Fibroblast of lung (primary cell): ENCODE data around the gene XPC. TPM values are rescaled to one million over a fixed set of nuclear protein-coding genes. Genes with fewer than 3 reads are reported as not detected.
A peak's percentile ranks its signal among the peaks of the same experiment; 100 is the strongest.

Source experiments
- DNase-seq, 2 donors: peaks; one replicate each; pipeline versions ENCODE4 v3.0.0 to v3.0.0-alpha.2; 2010; ENCODE audit warnings: low read depth in 2 of 2
- H2AFZ ChIP-seq: 2 replicates; pipeline ENCODE4 v1.5.1; 2012; ENCODE audit warnings: low read length, control low read depth, inconsistent platforms
- H3K27ac ChIP-seq: 2 replicates; pipeline ENCODE4 v1.5.1; 2011; ENCODE audit warnings: low read length, control low read depth; ENCODE audit not compliant: insufficient read depth
- H3K27me3 ChIP-seq: 2 replicates; pipeline ENCODE4 v1.5.1; 2011; ENCODE audit warnings: mild to moderate bottlenecking, low read length; ENCODE audit not compliant: control insufficient read depth, insufficient read depth
- H3K36me3 ChIP-seq: 2 replicates; pipeline ENCODE4 v1.5.1; 2011; ENCODE audit warnings: low read length; ENCODE audit not compliant: control insufficient read depth, insufficient read depth
- H3K4me1 ChIP-seq: 2 replicates; pipeline ENCODE4 v1.5.1; 2011; ENCODE audit warnings: low read length; ENCODE audit not compliant: control insufficient read depth, insufficient read depth; ENCODE audit errors: extremely low read depth
- H3K4me2 ChIP-seq: 2 replicates; pipeline ENCODE4 v1.5.1; 2011; ENCODE audit warnings: low read length, control low read depth; ENCODE audit not compliant: insufficient read depth; ENCODE audit errors: extremely low read depth
- H3K4me3 ChIP-seq, 4 experiments: fragments of 200-600 bp in 1 of 4; sonication (generic) in 1 of 4; replicated peaks in 1 of 4; 2 replicates each; pipeline ENCODE4 v1.5.1; 2011 to 2016; ENCODE audit warnings: low read length in 4 of 4, low read depth in 3 of 4, mild to moderate bottlenecking in 3 of 4, control low read depth in 2 of 4, inconsistent platforms in 1 of 4, mixed read lengths in 1 of 4; ENCODE audit not compliant: insufficient read depth in 1 of 4; ENCODE audit errors: control extremely low read depth in 1 of 4
- H3K79me2 ChIP-seq: 2 replicates; pipeline ENCODE4 v1.5.1; 2012; ENCODE audit warnings: mild to moderate bottlenecking, low read length, inconsistent platforms; ENCODE audit not compliant: control insufficient read depth, insufficient read depth
- H3K9ac ChIP-seq: 2 replicates; pipeline ENCODE4 v1.5.1; 2011; ENCODE audit warnings: mild to moderate bottlenecking, low read length, control low read depth; ENCODE audit not compliant: insufficient read depth
- H3K9me3 ChIP-seq: 2 replicates; pipeline ENCODE4 v1.5.1; 2012; ENCODE audit warnings: low read depth, low read length; ENCODE audit not compliant: control insufficient read depth, insufficient read depth
- H4K20me1 ChIP-seq: 2 replicates; pipeline ENCODE4 v1.5.1; 2011; ENCODE audit warnings: low read length; ENCODE audit not compliant: control insufficient read depth, insufficient read depth; ENCODE audit errors: extremely low read depth
- CTCF ChIP-seq, 2 donors: IDR thresholded peaks in 1 of 2; conservative IDR thresholded peaks in 1 of 2; 1 replicate in 1 of 2; 2 replicates in 1 of 2; pipeline ENCODE4 v1.5.1; 2011 to 2012; ENCODE audit warnings: low read length in 2 of 2, control low read depth in 1 of 2, inconsistent platforms in 1 of 2, low read depth in 1 of 2, mild to moderate bottlenecking in 1 of 2
- EZH2 ChIP-seq: IDR thresholded peaks from 2 replicates; pipeline ENCODE4 v1.5.1; 2012; ENCODE audit warnings: low read length, control low read depth, mild to moderate bottlenecking; ENCODE audit errors: missing control alignments
- polyA plus RNA-seq, 2 donors: library from polyadenylated mRNA; depleted of rRNA in 1 of 2; stranded (reverse) in 1 of 2; unstranded in 1 of 2; fragments of >200 nt; gene quantifications; 2 replicates each; pipeline ENCODE4 v1.2.1, GENCODE V29; 2011 to 2012; ENCODE audit warnings: missing spikeins in 1 of 2
- total RNA-seq: library from RNA; depleted of rRNA; stranded (reverse); fragments of >200 nt; gene quantifications from 2 replicates; pipeline ENCODE4 v1.2.1, GENCODE V29; 2014

XPC gene
- total and polyA plus RNA-seq, 2 donors (not counting 1 experiment from before 2014, with no cell fraction given), result 18.4 to 95.6 TPM

- TF ChIP-seq CTCF (conservative IDR thresholded peaks at IDR 0.05 in 1 of 2, IDR thresholded peaks at IDR 0.05 in 1 of 2; ENCODE audit: low read depth in 1 of 2, low read length in 2 of 2), result no peak
- no peak for TF ChIP-seq EZH2
- no peaks in the 10 kb centered on the region for H3K9me3 ChIP-seq
- H4K20me1 ChIP-seq, result no peaks in the 10 kb centered on the region
- H3K79me2 ChIP-seq, result no peaks in the 10 kb centered on the region
- H2AFZ ChIP-seq, result peak overlapping the region; percentile 34
- H3K27ac ChIP-seq, result no peak overlapping the region
- H3K9ac ChIP-seq, result no peak overlapping the region
- no peaks in the 10 kb centered on the region for H3K27me3 ChIP-seq
- no peak for DNase-seq
- H3K4me2 ChIP-seq, result no peak overlapping the region
- peaks cover 28% of the 10 kb centered on the region for H3K4me1 ChIP-seq
- H3K36me3 ChIP-seq, result no peaks in the 10 kb centered on the region
- H3K4me3 ChIP-seq, result no peak overlapping the region
Observed at GRCh38 chr3:14202874-14203520, 24.6 kb upstream of the XPC start.

GRCh38 chr3:14201940-14202684, 23.7 kb upstream of the XPC start:
- peak in 1 of 2 donors; percentile 58 for DNase-seq
- no peaks in the 10 kb centered on the region for H3K79me2 ChIP-seq
- H3K27me3 ChIP-seq, result no peaks in the 10 kb centered on the region
- H3K36me3 ChIP-seq, result no peaks in the 10 kb centered on the region
- no peaks in the 10 kb centered on the region for H3K9me3 ChIP-seq
- no peak overlapping the region for H3K27ac ChIP-seq
- no peak overlapping the region for H3K4me2 ChIP-seq
- no peak overlapping the region for H3K4me3 ChIP-seq
- no peak overlapping the region for H3K9ac ChIP-seq
- H2AFZ ChIP-seq, result no peak overlapping the region
- TF ChIP-seq EZH2 (no peak), CTCF (conservative IDR thresholded peaks at IDR 0.05 in 1 of 2, IDR thresholded peaks at IDR 0.05 in 1 of 2; ENCODE audit: low read depth in 1 of 2, low read length in 2 of 2) (no peak)
- H4K20me1 ChIP-seq, result no peaks in the 10 kb centered on the region
- H3K4me1 ChIP-seq, result peaks cover 28% of the 10 kb centered on the region

- peaks cover 28% of the 10 kb centered on the region for H3K4me1 ChIP-seq
- H3K4me2 ChIP-seq, result no peak overlapping the region
- H3K27me3 ChIP-seq, result no peaks in the 10 kb centered on the region
- H3K9me3 ChIP-seq, result no peaks in the 10 kb centered on the region
- H3K27ac ChIP-seq, result no peak overlapping the region
- no peaks in the 10 kb centered on the region for H4K20me1 ChIP-seq
- no peak for DNase-seq
- H3K79me2 ChIP-seq, result no peaks in the 10 kb centered on the region
- H2AFZ ChIP-seq, result no peak overlapping the region
- TF ChIP-seq CTCF (conservative IDR thresholded peaks at IDR 0.05 in 1 of 2, IDR thresholded peaks at IDR 0.05 in 1 of 2; ENCODE audit: low read depth in 1 of 2, low read length in 2 of 2) (no peak), EZH2 (no peak)
- no peak overlapping the region for H3K4me3 ChIP-seq
- H3K9ac ChIP-seq, result no peak overlapping the region
- H3K36me3 ChIP-seq, result no peaks in the 10 kb centered on the region
Observed at GRCh38 chr3:14200841-14201240, 22.4 kb upstream of the XPC start.
